Occipital lobe (tissue), 2 donors: ENCODE measurements around the gene PHAF1. TPM values are rescaled to one million over a fixed set of nuclear protein-coding genes. Genes with fewer than 3 reads are reported as not detected.

ENCODE experiments used
- DNase-seq: peaks from one replicate; lab custom pipeline; 2025; lab: John Stamatoyannopoulos, UW
- total RNA-seq: library from RNA; depleted of rRNA; stranded (reverse); fragments of >200 nt; gene quantifications from one replicate; pipeline ENCODE4 v1.2.3, GENCODE V29; 2014

Gene PHAF1
- total RNA-seq, 1 donor from 2014 or later: 19.8 TPM

- peak; percentile 32 for DNase-seq
Observed at GRCh38 chr16:67177743-67178699, 68.3 kb downstream of the PHAF1 start.

GRCh38 chr16:67179421-67180080 is 69.8 kb downstream of the PHAF1 start:
- DNase-seq: no peak

- no peak for DNase-seq
Observed at GRCh38 chr16:67180166-67180565, 70.4 kb downstream of the PHAF1 start.

- DNase-seq: peak; percentile 23
Observed at GRCh38 chr16:67181346-67181745, 71.6 kb downstream of the PHAF1 start.

GRCh38 chr16:67182288-67182687 is 72.5 kb downstream of the PHAF1 start:
- no peak for DNase-seq

- no peak for DNase-seq
Observed at GRCh38 chr16:67183284-67183626, 73.5 kb downstream of the PHAF1 start.

- peak; percentile 92 for DNase-seq
Observed at GRCh38 chr16:67183627-67184452, 74.1 kb downstream of the PHAF1 start, which contains the start of gene MATCAP1. Gene MATCAP1, minus strand, starts transcription at chr16:67183963. Its CDS starts 3,353 bp downstream, at chr16:67180610.

GRCh38 chr16:67184453-67184994 is 74.8 kb downstream of the PHAF1 start:
- DNase-seq: no peak

- DNase-seq: peak; percentile 46
Observed at GRCh38 chr16:67184995-67185650, 75.4 kb downstream of the PHAF1 start.

- no peak for DNase-seq
Observed at GRCh38 chr16:67185651-67186134, 76.0 kb downstream of the PHAF1 start.

GRCh38 chr16:67186550-67186950 is 76.8 kb downstream of the PHAF1 start:
- no peak for DNase-seq

- DNase-seq: no peak
Observed at GRCh38 chr16:67187175-67187890, 77.6 kb downstream of the PHAF1 start.

GRCh38 chr16:67188323-67188722 is 78.6 kb downstream of the PHAF1 start:
- DNase-seq: no peak

GRCh38 chr16:67188798-67189197 is 79.1 kb downstream of the PHAF1 start:
- DNase-seq: no peak

GRCh38 chr16:67190041-67190440 is 80.3 kb downstream of the PHAF1 start, which contains the start of gene EXOC3L1:
Gene EXOC3L1, minus strand, starts transcription at chr16:67190136. Its CDS starts 460 bp downstream, at chr16:67189676.
- DNase-seq: no peak

- no peak for DNase-seq
Observed at GRCh38 chr16:67190448-67191399, 81.0 kb downstream of the PHAF1 start.

- no peak for DNase-seq
Observed at GRCh38 chr16:67191411-67191994, 81.8 kb downstream of the PHAF1 start.

- DNase-seq: peak; percentile 91
Observed at GRCh38 chr16:67191995-67192681, 82.4 kb downstream of the PHAF1 start, which contains the start of gene E2F4. Gene E2F4, plus strand, starts transcription at chr16:67192155. Its CDS starts 73 bp downstream, at chr16:67192228.
